MM.1S (cell line): ENCODE measurements around the gene GJB5.

Experiments
- DNase-seq: peaks from one replicate; pipeline ENCODE4 v3.0.0-alpha.2; 2015
- H2AFZ ChIP-seq: fragments of 300-600 bp; sonication (generic); 2 replicates; pipeline ENCODE4 v1.6.0; 2016; ENCODE audit warnings: antibody characterized with exemption, low read length
- H3F3A ChIP-seq: fragments of 300-600 bp; sonication (generic); 2 replicates; pipeline ENCODE4 v1.6.1; 2016; ENCODE audit warnings: mild to moderate bottlenecking, antibody characterized with exemption, low read length, moderate library complexity, mixed read lengths; ENCODE audit not compliant: insufficient read depth
- H3K27ac ChIP-seq: fragments of 300-600 bp; sonication (generic); 2 replicates; pipeline ENCODE4 v1.5.1; 2016; ENCODE audit warnings: mild to moderate bottlenecking, low read length
- H3K27me3 ChIP-seq: fragments of 300-600 bp; sonication (generic); replicated peaks from 2 replicates; pipeline ENCODE4 v1.6.0; 2016; ENCODE audit warnings: low read length; ENCODE audit not compliant: insufficient read depth
- H3K36me3 ChIP-seq: fragments of 300-600 bp; sonication (generic); replicated peaks from 2 replicates; pipeline ENCODE4 v1.6.1; 2016; ENCODE audit warnings: mild to moderate bottlenecking, low read length, mixed read lengths; ENCODE audit not compliant: insufficient read depth
- H3K4me1 ChIP-seq: fragments of 300-600 bp; sonication (generic); 2 replicates; pipeline ENCODE4 v1.6.1; 2016; ENCODE audit warnings: low read length, mixed read lengths
- H3K4me2 ChIP-seq: fragments of 300-600 bp; sonication (generic); 2 replicates; pipeline ENCODE4 v1.6.0; 2016; ENCODE audit warnings: low read depth, low read length
- H3K4me3 ChIP-seq: fragments of 300-600 bp; sonication (generic); 2 replicates; pipeline ENCODE4 v1.5.1; 2016; ENCODE audit warnings: low read length, mixed read lengths
- H3K79me2 ChIP-seq: fragments of 300-600 bp; sonication (generic); 2 replicates; pipeline ENCODE4 v1.6.1; 2016; ENCODE audit warnings: mixed run types, low read length, mixed read lengths
- H3K9ac ChIP-seq: fragments of 300-600 bp; sonication (generic); 2 replicates; pipeline ENCODE4 v1.6.1; 2016; ENCODE audit warnings: low read length, mixed read lengths
- H3K9me2 ChIP-seq: fragments of 300-600 bp; sonication (generic); replicated peaks from 2 replicates; pipeline ENCODE4 v1.6.1; 2016; ENCODE audit warnings: mild to moderate bottlenecking, low read length, mixed read lengths; ENCODE audit not compliant: insufficient read depth
- H3K9me3 ChIP-seq: fragments of 300-600 bp; sonication (generic); replicated peaks from 2 replicates; pipeline ENCODE4 v1.6.1; 2016; ENCODE audit warnings: mild to moderate bottlenecking, low read length, mixed read lengths; ENCODE audit not compliant: insufficient read depth
- H4K20me1 ChIP-seq: fragments of 300-600 bp; sonication (generic); 2 replicates; pipeline ENCODE4 v1.6.1; 2016; ENCODE audit warnings: mild to moderate bottlenecking, low read length, moderate library complexity, mixed read lengths; ENCODE audit not compliant: insufficient read depth
- CTCF ChIP-seq: fragments of 300-600 bp; sonication (generic); IDR thresholded peaks from 2 replicates; pipeline ENCODE4 v1.5.1; 2016; ENCODE audit warnings: antibody characterized with exemption, low read length, mixed read lengths
- EZH2 ChIP-seq: fragments of 300-600 bp; sonication (generic); optimal IDR thresholded peaks from 2 replicates; pipeline ENCODE3; 2017; ENCODE audit warnings: low read depth, mild to moderate bottlenecking, antibody characterized with exemption, low read length, mixed read lengths
- EZH2phosphoT487 ChIP-seq: fragments of 300-600 bp; sonication (generic); IDR thresholded peaks from 2 replicates; pipeline ENCODE4 v1.6.1; 2018; ENCODE audit warnings: antibody characterized with exemption, low read length

GJB5 gene

GRCh38 chr1:34749992-34750391 lies 4.9 kb upstream of the GJB5 start:
- no peaks in the 10 kb centered on the region for H3F3A ChIP-seq
- peaks cover 33% of the 10 kb centered on the region for H3K27me3 ChIP-seq
- H3K4me2 ChIP-seq: no peak overlapping the region
- no peaks in the 10 kb centered on the region for H3K9me3 ChIP-seq
- TF ChIP-seq CTCF (no peak), EZH2phosphoT487 (no peak), EZH2 (no peak)
- no peaks in the 10 kb centered on the region for H3K4me1 ChIP-seq
- H3K79me2 ChIP-seq: no peaks in the 10 kb centered on the region
- H3K36me3 ChIP-seq: no peaks in the 10 kb centered on the region
- no peak overlapping the region for H3K4me3 ChIP-seq
- no peaks in the 10 kb centered on the region for H4K20me1 ChIP-seq
- H3K9ac ChIP-seq: no peak overlapping the region
- no peak overlapping the region for H2AFZ ChIP-seq
- no peak for DNase-seq
- H3K9me2 ChIP-seq: no peaks in the 10 kb centered on the region
- H3K27ac ChIP-seq: no peak overlapping the region

GRCh38 chr1:34750610-34751009 lies 4.2 kb upstream of the GJB5 start:
- Histone ChIP-seq H4K20me1 (no peaks in the 10 kb centered on the region), H3K79me2 (no peaks in the 10 kb centered on the region)

DNA sequence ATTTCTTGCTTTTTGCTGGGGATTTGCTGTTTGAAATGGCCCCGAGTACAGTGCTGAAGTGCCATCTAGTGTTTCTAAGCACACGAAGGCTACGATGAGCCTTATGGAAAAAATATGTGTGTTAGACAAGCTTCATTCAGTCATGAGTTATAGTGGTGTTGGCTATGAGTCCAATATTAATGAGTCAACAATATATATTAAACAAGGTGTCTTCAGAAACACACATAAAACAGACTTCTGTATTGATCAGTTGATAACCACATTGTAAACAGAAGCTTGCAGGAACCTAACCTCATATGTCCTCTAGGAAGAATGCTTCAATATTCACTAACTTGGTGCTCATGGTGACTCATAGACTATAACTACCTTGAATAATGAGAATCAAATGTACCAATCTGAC lies 1.7 kb upstream of the GJB5 start:
- no peak overlapping the region for H2AFZ ChIP-seq
- no peaks in the 10 kb centered on the region for H3K79me2 ChIP-seq
- no peak overlapping the region for H3K4me2 ChIP-seq
- no peaks in the 10 kb centered on the region for H3K9me3 ChIP-seq
- TF ChIP-seq EZH2 (no peak), EZH2phosphoT487 (no peak), CTCF (no peak)
- H3K4me1 ChIP-seq: no peaks in the 10 kb centered on the region
- no peaks in the 10 kb centered on the region for H4K20me1 ChIP-seq
- no peaks in the 10 kb centered on the region for H3F3A ChIP-seq
- H3K27me3 ChIP-seq: peaks cover 36% of the 10 kb centered on the region
- no peaks in the 10 kb centered on the region for H3K9me2 ChIP-seq
- H3K36me3 ChIP-seq: no peaks in the 10 kb centered on the region
- H3K4me3 ChIP-seq: no peak overlapping the region
- DNase-seq: no peak
- H3K9ac ChIP-seq: no peak overlapping the region
- H3K27ac ChIP-seq: no peak overlapping the region

More at GRCh38 chr1:34750610-34751009, 4.2 kb upstream of the GJB5 start:
- H3K9me3 ChIP-seq: no peaks in the 10 kb centered on the region
- no peak overlapping the region for H2AFZ ChIP-seq
- H3K9me2 ChIP-seq: no peaks in the 10 kb centered on the region
- H3K27me3 ChIP-seq: peaks cover 32% of the 10 kb centered on the region
- H3K4me2 ChIP-seq: no peak overlapping the region
- H3K27ac ChIP-seq: no peak overlapping the region
- TF ChIP-seq CTCF (no peak), EZH2 (no peak), EZH2phosphoT487 (no peak)
- no peaks in the 10 kb centered on the region for H3K4me1 ChIP-seq
- H3F3A ChIP-seq: no peaks in the 10 kb centered on the region
- no peaks in the 10 kb centered on the region for H3K36me3 ChIP-seq
- H3K9ac ChIP-seq: no peak overlapping the region
- H3K4me3 ChIP-seq: no peak overlapping the region
- no peak for DNase-seq
